GM19099 (cell line): ENCODE results near the gene OOSP4A.

ENCODE experiments used
- POLR2A ChIP-seq: IDR thresholded peaks from 3 replicates; pipeline ENCODE4 v1.6.1; 2011; ENCODE audit warnings: low read depth; ENCODE audit not compliant: insufficient read length; ENCODE audit errors: extremely low read depth

The OOSP4A gene

GRCh38 chr11:59963733-59964132 lies at the start of gene OOSP4A:
Gene OOSP4A (plus strand): TSS chr11:59964033. CDS start chr11:59964033, 0 bp downstream.
- TF ChIP-seq POLR2A = no peak

DNA sequence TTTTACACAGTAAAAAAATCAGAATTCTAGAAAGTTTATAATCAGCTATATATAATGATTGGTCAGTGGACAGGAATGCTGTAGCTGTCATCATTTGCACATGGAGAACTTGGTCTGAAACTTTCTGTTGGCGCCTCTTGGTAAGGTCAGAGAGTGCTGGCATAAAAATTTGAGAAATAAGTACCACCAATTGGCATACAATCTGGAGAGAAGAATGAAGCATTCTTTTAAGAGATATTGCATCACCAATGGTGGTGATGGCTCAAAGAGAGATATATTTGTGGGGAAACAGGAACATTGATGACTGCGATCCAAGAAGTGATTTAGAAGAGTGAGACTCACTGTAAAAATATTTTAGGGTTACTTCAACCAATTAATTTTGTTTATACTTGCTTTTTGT lies 45.4 kb upstream of the OOSP4A start:
- TF ChIP-seq POLR2A = no peak

- TF ChIP-seq POLR2A = no peak
Observed at GRCh38 chr11:59918987-59919589, 44.7 kb upstream of the OOSP4A start.

GRCh38 chr11:59923813-59924212 lies 40.0 kb upstream of the OOSP4A start:
- TF ChIP-seq POLR2A = no peak

DNA sequence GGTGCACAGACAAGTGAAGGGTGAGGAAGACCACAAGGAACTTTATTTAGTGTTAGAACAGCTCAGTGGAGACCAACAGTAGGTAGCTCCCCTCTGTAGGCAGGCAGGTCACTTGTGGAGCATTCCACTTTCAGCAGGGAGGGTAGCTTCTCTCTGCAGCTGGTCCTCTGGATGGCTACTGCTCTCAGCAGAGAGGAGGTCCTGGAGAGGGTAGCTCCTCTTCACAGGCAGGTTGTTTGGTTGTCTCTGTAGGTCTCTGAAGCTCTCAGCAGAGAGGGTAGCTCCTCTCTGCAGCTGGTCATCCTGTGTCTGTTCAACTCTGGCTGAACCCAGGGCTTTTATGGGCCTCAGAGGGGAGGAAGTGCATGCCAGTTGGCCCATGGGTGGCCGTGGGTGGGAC lies 32.1 kb upstream of the OOSP4A start:
- TF ChIP-seq POLR2A = no peak

DNA sequence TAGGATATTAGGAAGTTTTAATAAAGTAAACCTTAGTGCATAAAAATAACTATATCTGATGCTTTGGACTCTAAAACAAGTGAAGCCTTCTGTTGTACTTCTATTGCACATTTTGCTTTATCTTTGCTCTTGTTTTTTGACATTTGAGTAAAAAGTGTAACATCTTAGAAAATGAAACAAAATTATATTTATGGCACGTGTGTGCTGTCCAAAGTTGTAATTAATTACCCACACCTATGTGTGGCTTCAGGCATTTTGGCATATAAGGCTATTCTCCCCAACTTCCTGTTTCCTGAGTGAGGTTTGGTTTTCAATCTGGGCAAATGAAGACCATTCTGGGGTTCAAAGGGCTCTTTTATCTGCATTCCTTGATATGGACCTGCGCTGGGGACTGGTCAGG lies 25.7 kb upstream of the OOSP4A start, which contains the start of gene OOSP1:
TSS of gene OOSP1 (plus strand) at position 301 of the 400 bp plus-strand sequence. CDS start at position 324, 23 bp downstream.
- no peak for TF ChIP-seq POLR2A

DNA sequence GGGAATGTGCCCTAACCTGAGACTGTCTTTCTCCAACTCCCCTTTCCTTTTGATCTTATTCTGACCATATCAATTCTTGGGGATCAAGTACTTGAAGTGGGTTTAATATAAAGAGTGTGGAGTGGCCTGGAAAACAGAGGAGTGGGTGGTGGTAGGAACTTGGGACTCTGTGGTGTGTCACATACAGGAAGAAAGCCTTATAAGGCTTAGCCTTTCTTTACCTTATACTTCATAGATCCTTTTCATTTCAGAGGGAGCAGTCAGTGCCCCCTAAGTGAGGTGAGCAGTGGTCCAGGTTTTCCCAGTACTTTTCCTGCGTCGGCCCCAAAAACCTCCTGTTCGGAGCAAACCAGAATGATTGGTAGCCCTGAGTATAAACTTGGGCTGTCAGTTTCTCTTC lies 25.1 kb upstream of the OOSP4A start:
- TF ChIP-seq POLR2A = no peak

DNA sequence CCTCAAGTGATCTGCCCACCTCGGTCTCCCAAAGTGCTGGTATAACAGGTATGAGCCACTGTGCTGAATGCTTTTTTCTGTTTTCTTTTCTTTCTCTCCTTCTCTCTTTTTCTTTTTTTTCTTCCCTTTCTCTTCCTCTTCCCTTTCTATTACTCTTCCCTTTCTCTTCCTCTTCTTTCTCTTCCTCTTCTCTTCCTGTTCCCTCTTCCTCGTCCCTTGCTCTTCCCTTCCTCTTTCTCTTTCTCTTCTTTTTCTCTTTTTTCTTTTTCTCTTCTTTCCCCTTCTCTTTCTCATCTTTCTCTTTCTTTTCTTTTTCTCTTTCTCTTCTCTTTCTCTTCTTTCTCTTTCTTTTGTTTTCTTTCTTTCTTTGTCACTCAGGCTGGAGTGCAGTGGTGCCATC lies 24.4 kb upstream of the OOSP4A start:
- no peak for TF ChIP-seq POLR2A

- TF ChIP-seq POLR2A = no peak
Observed at GRCh38 chr11:59941091-59941490, 22.7 kb upstream of the OOSP4A start.

GRCh38 chr11:59943997-59944714 lies 19.7 kb upstream of the OOSP4A start:
- no peak for TF ChIP-seq POLR2A

- no peak for TF ChIP-seq POLR2A
Observed at GRCh38 chr11:59944720-59945119, 19.1 kb upstream of the OOSP4A start.

DNA sequence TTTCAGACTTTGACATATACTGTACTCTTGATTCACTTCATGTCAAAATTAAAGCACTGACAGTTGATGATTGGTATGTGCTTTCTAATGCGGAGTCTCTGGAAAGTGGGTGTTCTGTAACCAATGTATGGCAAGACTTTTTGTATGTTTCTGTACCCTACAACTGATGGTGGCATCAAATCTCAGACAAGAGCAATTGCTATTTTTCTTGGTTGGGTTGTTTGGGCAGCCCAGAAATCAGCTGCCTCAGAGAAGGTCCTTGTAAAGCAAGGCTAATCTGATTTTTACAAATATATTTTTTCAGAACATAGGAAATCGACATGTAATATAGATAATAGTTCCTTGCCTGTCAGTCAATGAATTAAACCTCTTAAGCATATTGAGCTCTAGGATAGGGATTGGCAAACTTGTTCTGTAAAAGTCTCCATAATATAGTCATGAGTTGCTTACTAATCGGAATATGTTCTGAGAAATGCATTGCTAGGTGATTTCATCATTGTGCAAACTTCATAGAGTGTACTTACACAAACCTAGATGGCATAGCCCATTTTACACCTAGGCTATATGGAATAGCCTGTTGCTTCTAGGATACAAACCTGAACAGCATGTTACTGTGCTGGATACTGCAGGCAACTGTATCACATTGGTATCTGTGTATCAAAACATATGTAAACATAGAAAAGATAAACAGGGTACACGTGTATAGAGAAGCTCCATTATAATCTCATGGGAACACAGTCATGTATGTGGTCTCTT lies 10.2 kb upstream of the OOSP4A start:
- no peak for TF ChIP-seq POLR2A

DNA sequence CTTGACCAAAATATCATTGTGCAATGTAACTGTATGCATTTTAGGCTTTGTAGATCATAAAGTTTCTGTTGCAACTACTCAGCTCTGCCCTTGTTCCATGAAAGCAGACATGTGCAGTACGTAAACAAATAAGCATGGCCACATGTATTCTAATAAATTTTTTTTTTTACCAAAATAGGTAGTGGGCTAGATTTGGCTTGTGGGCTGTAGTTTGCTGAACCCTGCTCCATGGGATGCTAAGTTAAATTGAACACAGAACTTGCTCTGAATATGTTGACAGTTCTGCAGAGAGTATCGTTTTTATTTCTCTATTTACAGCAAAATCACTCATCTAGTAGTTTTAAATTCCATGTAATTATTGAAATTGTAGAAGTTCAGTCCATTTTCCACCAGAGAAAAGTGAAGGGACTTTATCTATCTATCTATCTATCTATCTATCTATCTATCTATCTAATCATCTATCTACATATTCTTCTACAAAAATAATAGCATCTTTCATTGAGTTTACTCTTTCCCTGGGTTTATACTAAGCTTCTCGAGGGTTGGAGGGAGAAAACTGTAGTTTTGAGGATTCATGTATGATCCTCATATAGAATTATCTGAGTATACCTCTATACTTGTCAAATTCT lies 9.5 kb upstream of the OOSP4A start:
- TF ChIP-seq POLR2A = no peak

DNA sequence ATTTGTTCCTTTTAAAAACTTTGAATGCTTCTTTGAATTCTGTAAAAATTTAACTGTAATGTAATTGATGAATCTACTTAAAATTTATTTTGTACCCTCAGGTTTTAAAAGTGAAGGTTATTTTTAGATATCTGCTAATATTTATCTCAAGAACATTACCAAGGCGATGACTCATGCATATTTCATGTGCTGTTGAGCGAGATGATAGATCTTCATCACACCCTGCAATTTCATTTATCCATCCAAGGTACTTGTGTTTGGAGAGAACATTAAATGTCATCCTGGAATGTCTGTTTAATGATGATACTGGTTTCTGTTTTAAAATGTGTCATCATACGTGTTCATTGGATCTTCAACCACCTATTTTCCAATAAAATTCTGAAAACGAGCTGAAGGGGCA lies 6.7 kb upstream of the OOSP4A start:
- TF ChIP-seq POLR2A = no peak
